ENCODE measurements around the gene NCF4.

NCF4 gene

DNA sequence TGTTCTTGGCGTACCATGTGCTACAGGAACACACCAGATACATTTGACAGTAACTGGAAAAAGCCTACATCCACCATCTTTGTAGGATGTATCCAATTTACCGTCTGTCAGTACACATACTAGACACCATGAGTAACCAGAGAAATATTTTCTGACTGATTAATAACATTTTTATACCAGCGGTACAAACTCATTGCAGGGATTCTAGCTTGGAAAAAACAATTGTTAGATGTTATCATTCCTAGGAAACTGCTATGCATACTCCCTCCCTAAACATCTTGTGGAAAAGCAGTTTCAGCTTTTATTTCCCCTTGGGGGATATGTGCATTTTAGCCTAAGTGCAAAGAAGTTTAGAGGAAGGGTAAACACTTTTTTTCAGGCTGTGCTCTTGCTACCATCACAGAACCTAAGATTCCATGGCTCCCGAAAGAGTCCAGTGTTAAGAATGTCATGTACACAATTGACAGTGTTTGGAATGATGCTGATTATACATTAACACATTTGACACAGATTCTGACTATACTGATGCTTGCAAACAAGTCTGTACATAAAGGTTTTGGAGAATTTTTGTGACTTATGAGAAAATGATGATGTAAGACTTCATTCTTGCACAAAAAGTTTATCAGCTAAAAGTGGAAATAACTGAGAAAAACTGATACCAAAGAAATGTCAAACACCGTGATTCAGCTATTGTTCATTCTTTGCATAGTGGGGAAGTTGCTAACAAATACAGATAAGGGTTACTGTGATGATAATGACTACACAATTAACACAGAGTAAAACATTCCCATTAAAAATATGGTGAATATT is 23.7 kb downstream of the NCF4 start:
- in situ Hi-C loops (cut with HindIII; ENCODE audit: low pct_ligation_motif_present, low pct_unique_long_range_greater_than_20kb, low sequenced_read_pairs) = no loop called here

GRCh38 chr22:36885474-36885873 is 24.7 kb downstream of the NCF4 start:
- in situ Hi-C loops (cut with HindIII; ENCODE audit: low pct_ligation_motif_present, low pct_unique_long_range_greater_than_20kb, low sequenced_read_pairs) = no loop called here
- no peak for DNase-seq

More for the DNA sequence above, 23.7 kb downstream of the NCF4 start:
- no peak for DNase-seq

GRCh38 chr22:36886016-36886415 is 25.2 kb downstream of the NCF4 start:
- in situ Hi-C loops (cut with HindIII; ENCODE audit: low pct_ligation_motif_present, low pct_unique_long_range_greater_than_20kb, low sequenced_read_pairs) = no loop called here
- no peak for DNase-seq

DNA sequence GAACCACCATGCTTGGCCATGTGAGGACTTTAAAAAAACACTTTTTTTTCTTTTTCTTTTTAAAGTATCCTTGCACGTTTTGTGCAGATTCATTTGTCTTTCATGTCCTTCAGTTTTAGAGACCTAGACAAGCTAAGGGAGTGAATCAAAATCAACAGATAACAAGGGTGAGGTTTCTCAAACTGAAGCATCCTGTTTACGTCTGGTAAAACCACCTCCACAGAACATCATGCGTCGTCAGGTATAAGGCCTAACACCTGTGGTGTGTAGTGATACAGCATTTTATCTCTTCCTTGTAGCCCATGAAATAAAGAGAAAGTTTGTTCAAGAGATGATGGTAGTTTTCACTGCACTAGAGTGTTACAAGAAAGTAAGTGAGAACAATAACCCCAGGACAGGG is 26.4 kb downstream of the NCF4 start:
- no peak for DNase-seq
- in situ Hi-C loops (cut with HindIII; ENCODE audit: low pct_ligation_motif_present, low pct_unique_long_range_greater_than_20kb, low sequenced_read_pairs) = no loop called here

DNA sequence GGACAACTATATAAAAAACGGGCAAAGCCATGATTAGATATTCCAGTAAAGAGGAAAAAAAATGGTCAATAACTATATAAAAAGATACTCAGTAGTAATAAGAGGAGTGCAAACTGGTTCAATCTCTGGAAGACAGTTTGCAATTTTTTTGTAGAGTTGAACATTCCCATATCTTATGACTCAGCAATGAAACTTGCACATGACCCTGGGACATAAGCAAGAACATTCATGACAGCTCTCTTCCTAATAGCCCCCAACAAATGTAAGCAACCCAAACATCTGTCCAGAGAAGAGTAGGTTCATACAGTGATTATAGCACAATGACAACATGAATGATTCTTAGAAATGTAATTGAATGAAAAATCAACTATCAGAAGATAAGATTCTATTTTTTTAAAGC is 30.8 kb downstream of the NCF4 start:
- DNase-seq = no peak
- in situ Hi-C loops (cut with HindIII; ENCODE audit: low pct_ligation_motif_present, low pct_unique_long_range_greater_than_20kb, low sequenced_read_pairs) = no loop called here

- in situ Hi-C loops (cut with HindIII; ENCODE audit: low pct_ligation_motif_present, low pct_unique_long_range_greater_than_20kb, low sequenced_read_pairs) = no loop called here
- DNase-seq = no peak
These were observed 31.5 kb downstream of the NCF4 start for GRCh38 chr22:36892292-36892691.

DNA sequence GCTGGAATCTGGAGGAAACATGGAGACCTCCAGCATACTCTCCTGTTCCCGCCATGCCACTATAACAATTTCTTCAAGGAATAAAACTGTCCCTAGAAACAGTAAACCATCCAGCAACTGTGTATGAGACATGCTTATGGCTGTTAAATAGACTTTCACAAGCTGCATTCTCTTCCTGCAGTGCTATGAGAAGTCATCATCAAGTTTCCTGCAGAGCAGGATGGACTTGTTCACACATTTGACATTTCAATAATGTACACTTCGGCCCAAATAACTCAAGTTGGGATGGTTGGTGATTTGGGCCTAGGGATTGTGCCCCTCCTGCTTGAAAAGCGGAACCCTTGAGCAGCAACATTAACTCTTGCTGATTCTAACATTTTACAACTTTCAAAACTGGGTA is 32.5 kb downstream of the NCF4 start:
- in situ Hi-C loops (cut with HindIII; ENCODE audit: low pct_ligation_motif_present, low pct_unique_long_range_greater_than_20kb, low sequenced_read_pairs) = no loop called here
- DNase-seq = no peak

GRCh38 chr22:36894266-36894665 is 33.5 kb downstream of the NCF4 start:
- in situ Hi-C loops (cut with HindIII; ENCODE audit: low pct_ligation_motif_present, low pct_unique_long_range_greater_than_20kb, low sequenced_read_pairs) = no loop called here
- no peak for DNase-seq

DNA sequence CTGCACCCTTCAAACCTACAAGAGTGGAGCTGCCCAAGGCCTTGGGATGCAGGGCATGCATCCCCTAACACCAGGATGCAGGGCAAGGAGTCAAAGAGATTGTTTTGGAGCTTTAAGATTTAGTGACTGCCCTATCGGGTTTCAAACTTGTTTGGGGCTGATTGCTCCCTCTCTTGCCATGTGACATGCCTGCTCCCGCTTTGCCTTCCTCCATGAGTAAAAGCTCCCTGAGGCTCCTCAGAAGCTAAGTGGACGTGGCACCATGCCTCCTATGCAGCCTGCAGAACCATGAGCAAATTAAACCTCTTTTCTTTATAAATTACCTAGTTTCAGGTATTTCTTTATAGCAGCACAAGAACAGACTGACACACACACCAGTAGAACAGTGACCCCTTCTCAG is 36.8 kb downstream of the NCF4 start:
- DNase-seq = no peak
- in situ Hi-C loops (cut with HindIII; ENCODE audit: low pct_ligation_motif_present, low pct_unique_long_range_greater_than_20kb, low sequenced_read_pairs) = no loop called here

GRCh38 chr22:36898690-36899089 is 37.9 kb downstream of the NCF4 start:
- in situ Hi-C loops (cut with HindIII; ENCODE audit: low pct_ligation_motif_present, low pct_unique_long_range_greater_than_20kb, low sequenced_read_pairs) = no loop called here

DNA sequence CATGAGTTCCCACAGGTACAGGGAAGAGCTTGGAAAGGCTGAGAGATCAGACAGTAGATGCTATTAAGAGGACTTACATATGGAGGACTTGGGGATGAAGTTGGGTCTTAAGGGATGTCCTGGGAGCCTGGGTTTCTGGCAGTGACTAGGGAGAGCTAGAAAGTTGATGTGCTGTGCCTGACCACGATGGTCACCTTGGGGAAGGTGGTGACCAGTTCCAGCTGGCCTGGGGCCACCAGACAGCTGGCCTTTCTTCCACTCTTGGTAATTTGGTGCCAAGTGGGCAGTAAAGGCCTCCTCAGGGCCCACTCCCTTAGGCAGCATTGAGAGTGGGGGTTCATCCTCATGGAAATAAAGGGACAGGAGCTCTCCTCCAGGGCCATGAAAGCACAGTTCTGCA is 38.7 kb downstream of the NCF4 start:
- in situ Hi-C loops (cut with HindIII; ENCODE audit: low pct_ligation_motif_present, low pct_unique_long_range_greater_than_20kb, low sequenced_read_pairs) = no loop called here
- no peak for DNase-seq

More at GRCh38 chr22:36898690-36899089, 37.9 kb downstream of the NCF4 start:
- no peak for DNase-seq

- DNase-seq = no peak
- in situ Hi-C loops (cut with HindIII; ENCODE audit: low pct_ligation_motif_present, low pct_unique_long_range_greater_than_20kb, low sequenced_read_pairs) = no loop called here
These were observed 39.4 kb downstream of the NCF4 start for GRCh38 chr22:36900225-36900624.

GRCh38 chr22:36900880-36901279 is 40.1 kb downstream of the NCF4 start:
- in situ Hi-C loops (cut with HindIII; ENCODE audit: low pct_ligation_motif_present, low pct_unique_long_range_greater_than_20kb, low sequenced_read_pairs) = no loop called here
- DNase-seq = no peak

DNA sequence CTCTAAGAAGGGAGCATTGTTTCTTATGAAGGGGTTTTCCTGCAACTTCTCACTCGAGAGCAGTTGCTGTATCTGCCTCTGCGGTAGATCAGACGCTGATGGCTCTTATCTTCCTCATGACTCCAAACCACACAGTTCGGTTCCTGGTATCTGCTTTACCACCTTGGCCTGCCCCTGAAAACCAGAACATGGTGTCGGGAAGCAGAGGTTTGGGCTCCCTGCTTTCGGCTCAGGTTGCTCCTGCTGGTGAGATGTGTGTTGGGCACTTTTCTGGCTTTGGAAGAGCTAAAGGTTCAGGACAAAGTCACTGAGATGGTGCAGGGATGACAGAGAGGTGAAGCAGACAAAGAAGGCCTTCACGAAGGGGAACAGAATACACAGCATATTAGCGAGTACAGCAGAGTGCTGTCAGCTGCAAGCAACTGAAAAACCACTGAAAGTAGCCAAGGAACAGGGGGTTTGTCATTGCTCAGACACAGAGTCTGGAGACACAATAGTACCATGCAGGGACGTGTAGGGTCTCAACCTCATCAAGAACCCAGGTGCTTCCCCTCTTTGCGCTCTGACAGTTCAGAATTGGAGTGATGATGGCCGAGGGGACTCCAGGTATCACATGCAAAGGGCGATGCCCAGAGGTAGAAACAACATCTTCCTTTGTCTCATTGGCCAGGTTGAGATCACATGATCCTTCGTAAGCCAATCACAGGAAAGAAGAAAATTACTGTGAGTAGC is 40.8 kb downstream of the NCF4 start:
- no peak for DNase-seq
- in situ Hi-C loops (cut with HindIII; ENCODE audit: low pct_ligation_motif_present, low pct_unique_long_range_greater_than_20kb, low sequenced_read_pairs) = no loop called here

GRCh38 chr22:36902143-36902926 is 41.5 kb downstream of the NCF4 start:
- in situ Hi-C loops (cut with HindIII; ENCODE audit: low pct_ligation_motif_present, low pct_unique_long_range_greater_than_20kb, low sequenced_read_pairs) = no loop called here
- DNase-seq = no peak

DNA sequence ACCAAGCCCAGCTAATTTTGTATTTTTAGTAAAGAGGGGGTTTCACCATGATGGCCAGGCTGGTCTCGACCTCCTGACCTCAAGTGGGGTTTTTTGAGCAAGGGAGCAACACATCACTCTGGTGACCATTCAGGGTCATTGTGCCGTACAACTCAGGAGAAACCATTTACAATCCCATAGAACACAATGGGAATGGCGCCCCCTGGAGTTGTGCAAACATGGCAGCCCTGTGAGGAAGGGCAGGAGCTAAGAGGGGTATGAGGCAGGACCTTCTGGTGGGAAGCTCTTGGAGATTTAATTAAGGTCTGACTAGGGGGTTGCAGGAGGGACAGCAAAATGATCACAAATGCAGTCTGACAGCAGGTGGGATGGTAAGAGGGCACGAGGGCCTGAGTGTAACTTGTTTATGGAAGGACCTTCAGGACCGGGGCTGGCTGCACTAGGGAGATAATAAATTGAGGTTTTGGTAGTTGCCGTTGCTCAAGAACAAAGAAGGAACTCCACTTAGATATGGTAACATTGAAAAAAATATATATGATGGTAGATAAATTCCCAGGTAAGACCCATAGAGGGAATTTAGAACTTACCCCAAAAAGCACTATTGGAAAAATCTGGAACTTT is 43.6 kb downstream of the NCF4 start:
- in situ Hi-C loops (cut with HindIII; ENCODE audit: low pct_ligation_motif_present, low pct_unique_long_range_greater_than_20kb, low sequenced_read_pairs) = no loop called here
- DNase-seq = no peak

DNA sequence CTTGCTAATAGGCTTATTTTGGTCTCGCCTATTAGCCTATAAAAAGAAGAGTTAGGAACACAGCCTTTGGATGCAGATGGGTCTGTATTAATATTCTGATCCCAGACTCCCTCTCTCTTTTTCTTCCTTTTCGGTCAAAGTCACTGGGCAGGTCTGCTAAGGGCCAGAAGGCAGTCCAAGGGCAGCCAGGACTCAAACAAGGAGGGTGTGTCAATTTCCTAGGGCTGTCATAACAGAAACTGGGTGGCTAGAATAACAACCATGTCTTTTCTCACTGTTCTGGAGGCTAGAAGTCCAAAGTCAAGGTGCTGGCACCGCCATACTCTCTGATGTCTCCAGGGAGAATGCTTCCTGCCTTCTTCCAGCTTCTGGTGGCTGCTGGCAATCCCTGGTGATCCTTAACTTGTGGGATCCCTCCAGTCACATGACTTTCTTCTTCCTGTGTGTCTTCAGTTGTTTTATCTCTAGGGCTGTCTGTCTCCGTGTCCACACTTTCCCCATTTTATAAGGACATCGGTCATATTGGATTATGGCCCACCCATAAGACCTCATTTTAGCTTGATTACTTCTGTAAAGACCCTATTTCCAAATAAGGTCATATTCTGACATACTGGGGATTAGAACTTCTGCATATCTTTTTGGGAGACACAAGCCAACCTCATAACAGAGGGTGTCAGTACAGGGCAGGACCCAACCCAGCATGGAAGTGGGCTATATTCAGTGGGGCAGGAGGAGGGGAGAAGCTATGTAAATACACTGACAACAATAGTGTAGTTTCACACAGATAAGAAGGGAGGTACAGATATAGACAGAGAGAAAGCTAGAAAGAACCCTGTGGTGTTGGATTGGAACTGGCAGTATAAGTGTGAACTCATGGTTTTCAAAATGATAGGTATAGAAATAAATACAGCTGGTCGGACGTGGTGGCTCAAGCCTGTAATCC is 46.7 kb downstream of the NCF4 start:
- in situ Hi-C loops (cut with HindIII; ENCODE audit: low pct_ligation_motif_present, low pct_unique_long_range_greater_than_20kb, low sequenced_read_pairs) = no loop called here

DNA sequence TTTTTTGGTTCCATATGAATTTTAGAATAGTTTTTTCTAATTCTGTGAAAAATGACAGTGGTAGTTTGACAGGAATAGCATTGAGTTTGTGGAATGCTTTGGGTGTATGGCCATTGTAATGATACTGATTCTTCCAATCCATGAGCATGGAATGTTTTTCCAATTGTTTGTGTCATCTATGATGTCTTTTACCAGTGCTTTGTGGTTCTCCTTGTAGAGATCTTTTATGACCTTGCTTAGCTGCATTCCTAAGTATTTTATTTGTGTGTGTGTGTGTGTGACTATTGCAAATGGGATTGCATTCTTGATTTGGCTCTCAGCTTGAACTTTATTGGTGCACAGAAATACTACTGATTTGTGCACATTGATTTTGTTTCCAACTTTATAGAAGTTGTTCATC is 49.7 kb downstream of the NCF4 start:
- in situ Hi-C loops (cut with HindIII; ENCODE audit: low pct_ligation_motif_present, low pct_unique_long_range_greater_than_20kb, low sequenced_read_pairs) = no loop called here
- no peak for DNase-seq

More for the DNA sequence above, 46.7 kb downstream of the NCF4 start:
- no peak for DNase-seq

Measured in ACHN (cell line).